Amygdala (tissue), 56 donors: ENCODE results near the gene TEX35.

Experiments used
- DNase-seq, 56 donors: peaks; one replicate each; lab custom pipeline; 2025; lab: John Stamatoyannopoulos, UW

The TEX35 gene

DNA sequence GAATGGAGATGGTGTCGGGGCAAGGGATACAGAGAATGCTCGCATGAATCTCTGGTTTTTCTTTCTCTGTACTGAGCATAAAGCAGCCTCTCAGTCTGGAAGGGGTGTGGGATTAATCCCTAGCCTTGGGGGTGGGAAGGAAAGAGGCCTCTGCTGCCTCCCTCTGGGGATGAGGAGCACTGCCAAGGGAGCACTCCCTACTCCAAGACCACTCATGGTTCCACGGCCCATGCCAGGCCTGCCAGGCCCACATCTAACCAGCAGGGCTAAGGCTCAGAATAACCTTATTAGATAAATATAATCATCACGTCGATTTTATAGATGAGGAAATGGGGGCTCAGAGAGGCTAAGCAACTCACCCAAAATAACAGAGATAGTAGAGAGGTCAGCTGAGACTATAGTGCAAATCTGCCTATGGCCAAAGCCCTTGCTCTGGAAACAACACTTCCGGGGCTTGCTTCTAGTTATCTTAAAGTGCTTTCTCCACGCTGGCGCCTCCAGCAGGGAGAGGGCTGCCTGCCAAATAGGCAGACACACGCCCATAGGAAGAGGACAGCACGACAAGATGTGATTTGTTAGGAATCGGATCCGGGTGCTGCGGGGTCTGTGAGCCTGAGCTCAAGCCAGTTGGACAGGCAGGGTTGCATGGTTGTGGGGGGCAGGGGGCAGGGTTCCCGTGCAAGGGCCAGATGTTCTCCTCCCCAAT, 522 bp downstream of the TEX35 start:
- DNase-seq: no peak

DNA sequence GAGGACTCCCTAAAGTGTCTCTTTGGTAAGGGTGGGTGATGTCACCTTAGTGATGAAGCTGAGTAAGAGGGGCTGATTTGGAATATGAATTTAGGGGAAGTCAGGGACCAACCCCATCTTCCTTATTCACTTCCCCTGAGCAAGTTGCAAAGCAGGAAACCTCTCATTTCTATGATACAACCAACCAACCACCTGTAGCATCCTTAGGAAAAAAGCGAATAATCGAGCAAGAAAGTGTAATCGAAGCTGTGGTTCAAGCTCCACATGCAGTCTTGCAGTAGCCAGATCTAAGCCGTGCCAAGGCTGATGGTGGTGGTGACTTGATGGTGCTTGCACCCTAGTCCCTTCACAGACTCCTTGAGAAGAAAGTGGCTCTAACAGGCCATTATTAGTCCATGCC, 3.2 kb downstream of the TEX35 start:
- no peak for DNase-seq

DNA sequence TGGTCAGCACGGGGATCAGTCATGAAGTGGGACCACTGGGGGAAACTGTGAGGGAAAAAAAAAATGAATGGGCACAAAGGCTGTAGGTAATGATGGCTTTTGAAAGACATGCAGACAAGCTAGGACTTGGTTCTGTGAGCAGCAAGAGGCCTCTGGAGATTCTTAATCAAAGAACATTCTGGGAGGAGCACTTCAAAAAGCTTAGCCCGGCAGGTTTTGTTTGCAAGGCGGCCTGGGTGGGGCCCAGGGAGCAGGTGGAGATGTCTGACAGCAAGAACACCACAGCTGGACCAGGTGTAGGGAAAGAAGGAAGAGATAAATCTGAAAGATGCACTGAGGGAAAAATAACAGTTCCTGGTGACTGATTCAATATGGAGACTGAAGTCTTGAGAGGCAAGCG, 6.0 kb downstream of the TEX35 start:
- DNase-seq: no peak

DNA sequence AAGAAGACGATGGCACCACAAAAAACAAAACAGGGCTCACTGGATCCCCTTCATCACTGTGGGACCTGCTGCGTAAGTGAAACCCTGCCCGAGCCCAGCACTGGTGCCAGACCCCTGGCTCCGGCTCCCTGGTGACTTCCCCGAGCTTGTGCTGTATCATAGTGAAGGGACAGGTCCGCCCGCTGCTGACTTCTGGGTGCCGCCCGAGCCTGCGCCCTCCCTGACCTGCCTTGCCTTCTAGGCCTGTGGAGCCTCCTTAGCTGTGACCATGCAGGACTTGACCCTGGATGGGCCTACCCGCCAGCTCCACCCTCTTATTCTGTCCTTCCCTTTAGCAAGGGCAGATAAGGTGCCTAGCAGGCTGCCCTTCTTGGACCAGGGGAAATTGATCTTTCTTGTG, 7.9 kb downstream of the TEX35 start:
- no peak for DNase-seq

DNA sequence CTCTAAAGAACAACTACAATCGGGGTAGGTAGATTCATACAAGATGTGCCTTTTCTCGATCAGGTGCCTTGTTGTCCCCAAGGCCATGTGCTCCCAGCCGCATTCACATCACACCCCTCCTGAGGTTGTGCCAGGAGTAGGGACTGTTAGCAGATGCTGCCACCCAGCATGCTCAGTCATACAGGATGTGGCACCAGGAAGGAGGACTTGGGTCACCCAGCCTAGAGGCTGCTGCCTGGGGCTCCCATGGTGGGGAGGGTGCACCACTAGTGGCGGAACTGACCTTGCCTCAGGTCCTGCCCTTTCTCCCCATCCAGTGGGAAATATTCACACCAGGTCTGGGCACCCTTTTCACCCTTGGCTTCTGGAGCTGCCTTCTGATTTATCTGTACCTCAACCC, 8.3 kb downstream of the TEX35 start:
- DNase-seq: no peak

DNA sequence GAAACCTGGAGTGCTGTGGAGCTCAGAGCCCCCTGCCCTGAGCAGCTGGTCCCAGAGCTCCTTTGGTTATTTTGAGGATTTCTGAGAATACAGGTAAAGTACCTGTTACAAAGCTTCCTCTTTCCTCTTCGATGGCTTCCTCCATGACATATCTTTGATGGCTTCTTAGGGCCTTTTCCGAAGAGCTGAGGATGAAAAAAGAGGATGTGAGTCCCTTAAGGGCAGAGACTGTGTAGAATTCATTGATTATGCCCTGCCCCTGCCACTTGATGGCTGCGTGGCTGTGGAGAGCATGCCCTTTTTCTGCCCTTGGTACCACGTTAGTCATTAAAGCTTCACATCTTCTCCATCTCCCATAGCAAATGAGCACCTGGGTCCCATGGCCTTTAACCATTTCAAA, 14.2 kb downstream of the TEX35 start:
- no peak for DNase-seq

DNA sequence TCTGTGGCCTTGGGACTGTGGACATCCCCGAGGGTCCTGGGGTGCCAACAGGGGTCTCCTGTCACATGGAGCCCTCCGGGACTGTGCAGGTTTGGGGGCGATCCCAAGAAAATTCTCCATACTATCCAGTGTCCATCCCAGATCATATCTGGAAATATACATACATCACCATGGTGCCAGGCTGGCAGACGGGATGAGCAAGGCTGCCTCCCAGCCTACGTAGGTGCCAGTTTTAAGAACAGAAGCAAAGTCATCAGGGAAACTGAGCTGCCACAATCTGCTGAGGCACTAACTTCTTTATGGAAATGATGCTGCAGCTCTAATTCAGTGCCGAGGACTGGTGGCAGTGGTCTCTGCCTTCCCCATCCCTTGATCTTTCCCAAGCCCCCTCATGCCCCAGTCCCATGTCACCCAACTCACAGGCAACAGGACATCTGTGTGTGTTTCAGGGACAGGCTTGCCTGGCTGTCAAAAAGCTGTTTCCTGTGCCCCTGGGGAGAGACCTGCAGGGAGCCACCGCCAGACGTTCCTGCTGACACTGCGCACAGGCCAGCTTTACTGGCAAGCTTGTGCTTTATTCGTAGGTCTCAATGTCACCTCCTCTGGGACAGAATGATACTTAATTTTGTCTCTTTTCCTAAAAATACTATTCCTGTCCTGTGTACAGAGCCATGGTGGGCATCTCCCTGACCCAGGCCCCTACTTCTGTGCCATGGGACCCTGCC, 15.5 kb downstream of the TEX35 start:
- peak in 2 of 56 donors; percentile 14 to 17 for DNase-seq

DNA sequence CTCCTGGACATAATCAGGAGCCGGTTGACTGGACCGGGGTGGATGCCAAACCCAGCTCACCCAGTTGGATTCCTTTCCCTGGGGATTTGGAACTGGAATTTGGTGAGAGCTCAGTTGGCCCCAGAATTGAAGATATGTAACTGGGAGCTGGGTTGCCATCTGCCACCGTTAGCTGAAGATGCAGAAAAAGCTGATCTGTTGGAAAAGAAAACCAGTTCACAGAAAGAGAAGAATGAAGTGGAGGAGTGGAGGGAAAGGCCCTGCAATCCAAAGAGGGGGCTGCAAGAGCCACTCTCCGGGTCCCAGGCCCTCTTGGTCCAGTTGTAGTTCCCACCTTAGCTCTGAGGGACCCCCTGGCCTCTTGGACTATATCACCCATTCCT, 16.0 kb downstream of the TEX35 start:
- no peak for DNase-seq

DNA sequence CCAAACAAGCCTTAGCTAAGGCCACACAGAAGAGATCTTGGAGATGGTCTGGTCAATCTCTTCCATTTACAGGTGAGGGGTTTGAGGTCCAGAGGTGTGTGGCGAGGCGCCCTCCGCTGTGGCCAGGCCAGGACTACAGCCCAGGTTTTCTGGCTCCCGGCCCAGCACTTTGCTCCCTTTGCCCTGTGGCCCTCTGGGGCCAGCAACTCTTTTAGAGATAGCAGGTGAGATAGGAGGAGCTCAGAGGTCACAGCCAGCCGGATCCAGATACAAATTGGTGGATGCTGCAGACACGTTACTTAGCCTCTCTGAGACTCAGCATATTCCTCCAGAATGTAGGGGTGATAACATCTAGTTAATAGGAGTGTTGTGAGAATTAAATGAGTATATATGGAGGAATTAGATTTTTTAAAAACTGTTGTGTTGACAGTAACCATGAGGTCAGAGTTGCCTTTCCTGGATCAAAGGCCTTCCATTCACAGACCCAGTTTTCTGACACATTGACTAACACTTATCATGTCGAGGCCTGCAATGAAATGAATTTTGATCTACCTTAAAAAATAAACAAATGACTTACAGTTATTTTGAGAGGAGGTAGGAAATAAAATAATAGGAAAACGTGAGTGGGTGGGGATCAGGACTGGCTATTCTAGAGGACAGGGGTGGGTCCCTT, 16.6 kb downstream of the TEX35 start:
- DNase-seq: no peak

DNA sequence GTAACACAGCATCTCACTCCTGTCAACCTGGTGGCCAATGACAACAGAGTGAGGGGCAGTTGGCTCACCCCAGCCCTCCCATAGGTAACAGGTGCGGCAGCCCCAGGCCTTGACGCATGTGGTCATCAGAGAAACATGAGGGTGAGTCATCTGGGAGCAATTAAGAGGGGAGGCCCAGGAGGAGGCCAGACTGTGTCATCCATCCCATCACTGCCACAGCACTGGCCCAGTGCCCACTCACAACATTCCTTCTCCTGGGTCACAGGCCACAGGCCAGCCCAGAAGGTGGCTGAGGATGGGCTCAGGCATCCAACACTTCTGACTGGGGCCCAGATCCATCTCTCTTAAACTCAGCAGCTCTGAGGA, 17.1 kb downstream of the TEX35 start:
- no peak for DNase-seq

DNA sequence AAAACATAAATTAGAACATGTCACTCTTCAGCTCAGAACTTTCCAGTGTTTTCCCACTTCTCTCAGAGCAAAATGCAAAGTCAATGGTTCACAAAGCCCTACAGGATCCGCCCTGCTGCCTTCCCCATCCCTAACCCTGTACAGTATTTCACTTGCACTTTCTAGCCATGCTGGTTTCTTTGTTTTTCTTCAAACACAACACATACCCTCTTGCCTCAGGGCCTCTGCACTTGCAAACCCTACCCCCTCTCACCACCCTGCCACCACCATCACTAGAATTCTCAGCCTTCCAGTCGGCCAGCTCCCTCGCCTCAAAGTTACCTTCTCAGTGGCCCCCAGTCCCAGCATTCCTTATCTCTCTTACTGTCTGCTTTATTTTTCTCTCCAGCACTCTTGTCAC, 17.6 kb downstream of the TEX35 start:
- DNase-seq: no peak

DNA sequence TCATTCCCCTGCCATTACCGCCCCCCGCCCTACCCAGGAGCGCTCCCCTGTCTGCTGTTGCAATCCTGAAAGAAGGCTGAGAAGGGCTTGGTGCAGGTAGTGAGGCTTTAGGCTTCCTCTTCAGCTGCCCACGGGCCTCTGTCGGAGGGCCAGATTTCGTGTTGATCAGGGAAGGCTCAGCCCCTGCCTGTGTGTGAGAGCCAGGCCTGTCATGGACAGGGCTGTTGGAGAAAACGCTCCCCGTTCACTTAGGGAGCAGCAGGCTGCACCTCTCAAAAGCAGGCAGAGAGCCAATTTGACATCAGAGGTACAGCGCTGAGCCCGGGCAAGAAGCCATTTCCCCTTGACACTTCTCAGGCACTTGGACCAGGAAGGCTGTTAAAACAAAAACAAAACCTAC, 19.0 kb downstream of the TEX35 start:
- DNase-seq: peak in 1 of 56 donors; percentile 44

DNA sequence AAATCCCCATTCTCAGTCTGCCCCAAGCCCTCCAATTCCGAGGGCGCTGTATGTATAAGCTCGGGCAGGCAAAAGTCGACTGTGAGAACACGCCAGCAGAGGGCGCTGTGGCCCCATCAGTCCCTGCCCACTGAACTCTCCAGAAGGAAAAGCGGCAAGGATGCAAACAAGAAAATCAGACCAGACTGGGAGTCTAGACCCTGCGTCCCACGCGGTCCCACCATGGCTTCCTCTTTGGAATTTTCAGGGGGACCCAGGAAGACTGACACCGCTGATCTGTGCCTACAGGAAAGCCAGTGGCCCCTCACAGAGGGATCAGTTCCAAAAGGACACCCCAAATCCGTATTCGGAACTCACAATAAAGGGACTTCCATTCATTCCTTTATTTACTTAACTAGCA, 19.5 kb downstream of the TEX35 start:
- peak in 55 of 56 donors; percentile 11 to 90 (median 59) for DNase-seq

DNA sequence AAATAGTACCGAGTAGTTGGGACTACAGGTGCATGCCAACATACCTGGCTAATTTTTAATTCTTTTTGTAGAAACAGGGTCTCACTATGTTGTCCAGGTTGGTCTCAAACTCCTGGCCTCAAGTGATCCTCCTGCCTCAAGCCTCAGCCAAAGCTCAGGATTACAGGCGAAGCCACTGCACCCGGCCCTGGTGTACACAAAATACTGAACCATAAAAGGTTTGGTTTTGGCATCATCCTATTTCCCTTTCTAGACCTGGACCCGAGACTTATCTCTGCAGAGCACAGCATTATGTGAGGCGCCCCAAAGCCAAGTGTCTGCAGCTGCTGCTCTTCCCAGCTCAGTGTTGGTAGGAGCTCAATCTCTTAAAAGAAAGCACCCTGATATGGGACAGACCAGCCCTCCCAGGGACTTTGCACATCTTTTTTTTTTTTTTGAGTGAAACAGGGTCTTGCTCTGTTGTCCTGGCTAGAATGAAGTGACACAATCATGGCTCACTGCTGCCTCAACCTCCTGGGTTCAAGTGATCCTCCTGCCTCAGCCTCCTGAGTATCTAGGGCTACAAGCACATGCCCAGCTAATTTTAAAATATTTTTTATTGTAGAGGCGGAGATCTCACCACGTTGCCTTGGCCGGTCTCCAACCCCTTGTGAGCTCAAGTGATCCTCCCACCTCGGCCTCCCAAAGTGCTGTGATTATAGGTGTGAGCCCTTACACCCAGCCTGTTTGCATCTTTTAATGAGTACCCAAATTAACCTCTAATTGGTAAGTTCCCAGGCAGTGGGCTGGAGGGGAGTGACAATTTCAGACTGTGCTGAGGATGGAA, 20.4 kb downstream of the TEX35 start:
- DNase-seq: no peak

DNA sequence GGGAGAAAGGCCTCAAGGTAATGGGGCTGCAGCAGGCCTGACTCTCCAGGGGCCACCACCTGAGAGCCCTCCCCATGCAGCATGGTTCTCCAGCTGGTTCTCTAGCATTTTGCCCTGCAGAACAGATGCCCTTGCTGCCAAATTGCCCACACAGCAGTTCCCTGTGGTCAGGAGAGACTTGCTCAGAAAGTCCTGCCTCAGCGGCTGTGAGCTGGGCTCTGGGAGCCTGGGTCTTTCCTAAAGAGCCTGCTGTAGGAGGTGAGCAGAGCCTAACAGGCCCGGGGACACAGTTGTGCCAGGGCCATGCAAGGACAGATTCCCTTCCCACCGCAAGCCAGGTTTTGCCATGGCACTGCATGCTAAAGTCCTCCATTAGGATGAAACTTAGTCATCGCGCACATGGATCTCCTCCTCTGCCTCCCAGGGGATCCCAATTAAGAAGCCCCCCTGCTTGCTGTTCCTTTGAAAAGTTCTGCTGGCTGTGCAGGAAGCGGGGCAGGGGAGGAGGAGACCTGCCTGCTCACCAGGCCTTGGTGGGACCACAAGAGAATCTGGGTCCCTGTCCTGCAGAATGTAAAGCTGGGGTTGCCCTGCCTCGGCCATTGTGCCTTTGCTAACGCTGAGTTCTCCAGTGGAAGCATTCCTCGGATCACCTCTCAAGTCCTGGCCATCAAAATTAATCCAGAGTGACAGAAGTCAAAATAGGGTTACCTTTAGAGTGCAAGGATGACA, 21.4 kb downstream of the TEX35 start:
- no peak for DNase-seq

DNA sequence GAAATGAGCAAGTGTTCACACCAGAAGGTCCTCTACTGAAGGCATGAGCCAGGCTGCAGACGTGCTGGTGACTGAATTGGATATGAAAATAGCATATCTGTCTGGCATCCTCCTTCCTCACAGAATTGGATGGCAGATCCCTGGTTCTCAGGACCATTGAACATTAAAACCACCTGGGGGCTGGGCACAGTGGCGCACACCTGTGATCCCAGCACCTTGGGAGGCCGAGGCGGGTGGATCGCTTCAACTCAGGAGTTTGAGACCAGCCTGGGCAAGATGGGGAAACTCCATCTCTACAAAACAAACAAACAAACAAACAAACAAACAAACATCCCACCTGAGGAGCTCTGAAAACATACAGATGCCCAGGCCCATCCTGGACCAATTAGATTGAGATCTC, 23.4 kb downstream of the TEX35 start:
- DNase-seq: no peak

DNA sequence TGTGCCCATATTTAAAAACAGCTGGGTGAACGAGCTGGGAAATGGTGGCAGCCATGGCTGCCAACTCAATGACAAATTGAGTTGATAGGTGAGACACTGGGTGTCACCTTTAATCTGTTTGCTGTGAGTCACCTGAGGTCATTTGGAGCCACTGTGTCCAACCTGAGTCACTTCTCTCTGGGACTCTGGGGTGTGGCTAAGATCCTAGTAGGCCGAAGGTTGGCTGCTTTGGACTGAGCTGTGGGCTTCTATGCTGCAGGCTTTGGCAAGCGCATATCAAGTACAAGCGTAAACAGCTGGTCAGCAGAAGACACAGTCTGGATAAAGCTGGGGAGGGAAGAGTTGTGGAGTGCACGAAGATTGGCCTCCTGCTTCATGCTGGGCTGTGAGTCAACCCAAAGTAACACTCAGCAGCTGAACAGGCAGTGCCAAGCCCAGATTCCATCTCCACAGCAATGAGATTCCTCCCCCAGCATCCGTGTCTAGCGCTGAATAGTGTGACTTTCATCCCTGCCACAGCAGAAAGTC, 24.0 kb downstream of the TEX35 start:
- DNase-seq: peak in 22 of 56 donors; percentile 5 to 60 (median 28)

DNA sequence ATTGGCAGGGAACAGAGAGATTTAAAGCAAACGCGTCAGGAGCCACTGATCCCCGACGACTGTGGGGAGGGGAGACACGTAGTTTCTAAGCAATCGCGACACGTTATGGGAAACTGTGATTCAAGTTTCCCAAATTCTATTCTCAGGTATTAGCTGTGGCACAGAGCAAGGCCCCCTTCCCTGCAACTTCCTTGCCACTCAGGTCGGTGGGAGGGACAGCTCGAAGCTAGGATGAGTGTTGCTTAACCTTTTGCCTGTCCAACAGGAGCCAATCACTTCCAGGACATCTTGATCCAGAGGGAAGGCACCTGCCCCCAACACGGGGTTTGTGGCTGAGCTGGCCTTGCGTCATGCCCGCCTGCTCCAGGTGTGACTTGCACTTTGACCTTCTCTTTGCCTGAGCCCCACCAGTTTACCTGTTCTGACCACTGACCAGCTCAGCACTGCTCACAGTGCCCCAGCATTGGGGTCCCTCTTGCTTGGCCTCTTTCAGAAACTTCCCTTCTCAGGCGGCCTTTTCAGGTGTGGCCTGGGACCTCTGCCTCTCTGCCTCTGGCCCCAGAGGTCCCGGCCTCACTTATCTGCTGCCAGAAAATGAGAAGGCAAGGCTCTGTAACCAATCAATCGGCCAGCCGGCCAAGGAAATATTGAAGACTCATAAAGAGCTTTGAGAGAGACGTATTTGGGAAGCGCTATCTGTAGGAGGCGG, 24.6 kb downstream of the TEX35 start:
- no peak for DNase-seq

DNA sequence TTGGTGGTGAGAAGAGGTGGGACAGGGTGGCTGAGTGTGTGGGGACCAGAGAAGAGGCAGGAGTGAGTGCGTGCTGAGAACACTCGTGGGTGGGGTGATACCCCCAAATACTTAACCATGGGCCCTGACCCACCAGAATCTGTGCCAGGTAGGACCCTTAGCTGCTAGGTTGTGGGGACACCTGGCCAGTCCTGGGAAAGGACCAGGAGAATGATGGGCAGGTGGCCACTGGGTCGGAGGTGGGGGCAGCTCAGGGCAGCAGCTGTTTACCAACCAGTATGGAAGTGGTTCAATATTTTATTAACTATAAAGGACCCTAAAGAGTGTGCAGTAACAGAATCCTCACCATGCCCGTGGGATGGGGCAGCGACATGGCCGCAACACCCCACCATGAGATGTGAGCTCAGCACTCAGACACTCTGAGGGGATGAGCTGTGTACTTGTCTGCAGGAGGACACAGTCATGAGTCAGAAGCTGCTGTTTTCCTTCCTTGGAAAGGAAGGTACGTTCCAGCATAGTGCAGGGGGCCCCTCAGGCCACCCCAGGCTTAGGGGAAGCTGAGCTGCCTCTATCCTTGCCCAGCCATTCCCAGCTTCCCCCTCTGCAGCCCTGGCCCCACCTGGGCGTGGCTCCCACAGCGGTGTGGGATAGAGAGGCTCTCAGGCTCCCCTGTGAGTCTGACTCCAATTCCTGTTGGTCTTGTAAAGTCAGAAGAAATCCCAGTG, 25.4 kb downstream of the TEX35 start:
- DNase-seq: no peak
